OCI-LY7 (cell line): ENCODE results near the gene DLGAP1. TPM values are rescaled to one million over a fixed set of nuclear protein-coding genes. Genes with fewer than 3 reads are reported as not detected.
A peak's percentile ranks its signal among the peaks of the same experiment; 100 is the strongest.

Source experiments
- BruUV-seq: library from RNA; stranded (reverse); fragments of 400-500 nt; replicated peaks from 2 replicates; lab custom pipeline; 2021; lab: Mats Ljungman, UMichigan
- CTCF ChIA-PET: fragments of 300-600 bp; sonication (Branson Sonifier 250); formaldehyde crosslinking; loops from one replicate; lab custom pipeline; 2022; ENCODE audit warnings: antibody characterized with exemption; ENCODE audit not compliant: unreplicated experiment; lab: Charles Lee
- POLR2A ChIA-PET: fragments of 300-600 bp; sonication (Branson Sonifier 250); formaldehyde crosslinking; loops from one replicate; lab custom pipeline; 2022; ENCODE audit warnings: antibody characterized with exemption; lab: Charles Lee
- DNase-seq: peaks from one replicate; pipeline ENCODE4 v3.0.0-alpha.2; 2015; ENCODE audit warnings: low spot score
- H2AFZ ChIP-seq: fragments of 200-600 bp; sonication (generic), shearing (Covaris generic); 2 replicates; pipeline ENCODE4 v1.6.1; 2014; ENCODE audit warnings: mild to moderate bottlenecking, antibody characterized with exemption, low read length, moderate library complexity
- H3K27ac ChIP-seq: fragments of 200-600 bp; sonication (generic); 2 replicates; pipeline ENCODE4 v1.5.1; 2014; ENCODE audit warnings: mixed run types, low read depth, mild to moderate bottlenecking, moderate library complexity, low read length, inconsistent platforms; ENCODE audit not compliant: poor library complexity, severe bottlenecking
- H3K36me3 ChIP-seq: fragments of 200-600 bp; sonication (generic); 2 replicates; pipeline ENCODE4 v1.6.1; 2014; ENCODE audit warnings: mild to moderate bottlenecking, antibody characterized with exemption, low read length, moderate library complexity, mixed read lengths; ENCODE audit not compliant: insufficient read depth
- H3K4me1 ChIP-seq: fragments of 200-600 bp; sonication (generic); 2 replicates; pipeline ENCODE4 v1.5.1; 2014; ENCODE audit warnings: mild to moderate bottlenecking, low read length; ENCODE audit not compliant: insufficient read depth, poor library complexity, severe bottlenecking
- H3K4me2 ChIP-seq: fragments of 200-600 bp; sonication (generic); 2 replicates; pipeline ENCODE4 v1.6.1; 2014; ENCODE audit warnings: mild to moderate bottlenecking, low read length
- H3K4me3 ChIP-seq: fragments of 200-600 bp; sonication (generic); 2 replicates; pipeline ENCODE4 v1.5.1; 2014; ENCODE audit warnings: mild to moderate bottlenecking, low read depth, low read length; ENCODE audit not compliant: poor library complexity, severe bottlenecking
- H3K79me2 ChIP-seq: fragments of 200-600 bp; sonication (generic); 2 replicates; pipeline ENCODE4 v1.6.1; 2016; ENCODE audit warnings: low read depth, mild to moderate bottlenecking, low read length, moderate library complexity, mixed read lengths; ENCODE audit not compliant: insufficient read depth
- H3K9me2 ChIP-seq: fragments of 200-600 bp; sonication (generic); 2 replicates; pipeline ENCODE4 v1.6.1; 2016; ENCODE audit warnings: mild to moderate bottlenecking, low read length, mixed read lengths; ENCODE audit not compliant: insufficient read depth
- H3K9me3 ChIP-seq: fragments of 200-600 bp; sonication (generic); 2 replicates; pipeline ENCODE4 v1.6.1; 2014; ENCODE audit warnings: mild to moderate bottlenecking, mixed run types, low read length, mixed read lengths
- H4K20me1 ChIP-seq: fragments of 200-600 bp; sonication (generic); 2 replicates; pipeline ENCODE4 v1.6.1; 2014; ENCODE audit warnings: mild to moderate bottlenecking, antibody characterized with exemption, low read length, moderate library complexity, mixed read lengths; ENCODE audit not compliant: insufficient read depth
- EZH2phosphoT487 ChIP-seq: fragments of 200-600 bp; sonication (generic); IDR thresholded peaks from 2 replicates; pipeline ENCODE4 v1.6.1; 2018; ENCODE audit warnings: low read depth, borderline replicate concordance, mild to moderate bottlenecking, mixed run types, antibody characterized with exemption, low read length, moderate library complexity, mixed read lengths
- intact Hi-C: fragments of 100-400 bp; cut with micrococcal nuclease; formaldehyde crosslinking; loops from one replicate; pipeline ENCODE4 v1.10.0; 2022; ENCODE audit not compliant: unreplicated experiment
- total RNA-seq, 2 experiments: library from RNA; depleted of rRNA in 1 of 2; stranded (reverse); fragments of >200 nt in 1 of 2; shearing (Covaris generic) in 1 of 2; gene quantifications; 2 replicates each; pipeline ENCODE4 v1.2.3, GENCODE V29; 2014 to 2022
- TF ChIP-seq, protein P1 (sequence below): fragments of 200-600 bp; sonication (generic); conservative IDR thresholded peaks from 2 replicates; pipeline ENCODE4 v1.5.1; 2014; ENCODE audit warnings: mild to moderate bottlenecking, antibody characterized with exemption, low read length, moderate library complexity, mixed read lengths

DLGAP1 gene
- total RNA-seq, 2 experiments from 2014 or later, result 0.22 TPM; not detected in 1

DNA sequence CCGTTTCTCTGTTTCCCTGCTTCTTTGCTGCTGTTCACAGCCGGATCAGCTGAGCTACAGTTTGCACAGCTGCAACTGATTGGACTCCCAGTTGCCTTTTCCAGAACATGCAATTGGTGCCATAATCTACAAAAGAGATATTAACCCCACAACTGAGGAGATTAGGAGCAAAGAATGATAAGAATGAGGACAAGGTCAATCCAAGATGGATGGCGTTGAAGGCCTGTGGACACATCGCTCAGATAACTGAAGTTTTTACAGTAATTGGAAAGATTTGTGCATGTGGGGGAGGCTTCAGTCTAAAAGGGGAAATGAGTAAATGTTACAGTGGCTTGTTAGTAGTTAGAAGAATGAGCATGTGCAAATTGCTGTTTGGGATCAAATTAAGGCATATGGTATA lies 741.9 kb downstream of the DLGAP1 start:
- intact Hi-C loops, result no loop called here
- Histone ChIP-seq H2AFZ (peak overlapping the region; percentile 85; the same call in 1 of the 2 replicates), H3K9me3 (no peaks in the 10 kb centered on the region), H3K36me3 (no peaks in the 10 kb centered on the region), H3K4me2 (peak overlapping the region; percentile 43), H3K9me2 (no peaks in the 10 kb centered on the region), H3K27ac (peak overlapping the region; percentile 39), H4K20me1 (no peaks in the 10 kb centered on the region), H3K4me1 (peaks cover 86% of the 10 kb centered on the region), H3K4me3 (no peak overlapping the region), H3K79me2 (no peaks in the 10 kb centered on the region)
- ChIA-PET CTCF (interaction anchor here (0.9 kb wide), 1 partner anchor 47 kb away, joined by 3 read pairs; no protein-coding TSS in a partner anchor), POLR2A (interaction anchor here (0.9 to 1.4 kb wide), 4 partner anchors 11 to 589 kb away, joined by 3 read pairs; no protein-coding TSS in a partner anchor)
- BruUV-seq, result no TSS peak
- TF ChIP-seq EZH2phosphoT487, result no peak
- TF ChIP-seq, protein P1, sequence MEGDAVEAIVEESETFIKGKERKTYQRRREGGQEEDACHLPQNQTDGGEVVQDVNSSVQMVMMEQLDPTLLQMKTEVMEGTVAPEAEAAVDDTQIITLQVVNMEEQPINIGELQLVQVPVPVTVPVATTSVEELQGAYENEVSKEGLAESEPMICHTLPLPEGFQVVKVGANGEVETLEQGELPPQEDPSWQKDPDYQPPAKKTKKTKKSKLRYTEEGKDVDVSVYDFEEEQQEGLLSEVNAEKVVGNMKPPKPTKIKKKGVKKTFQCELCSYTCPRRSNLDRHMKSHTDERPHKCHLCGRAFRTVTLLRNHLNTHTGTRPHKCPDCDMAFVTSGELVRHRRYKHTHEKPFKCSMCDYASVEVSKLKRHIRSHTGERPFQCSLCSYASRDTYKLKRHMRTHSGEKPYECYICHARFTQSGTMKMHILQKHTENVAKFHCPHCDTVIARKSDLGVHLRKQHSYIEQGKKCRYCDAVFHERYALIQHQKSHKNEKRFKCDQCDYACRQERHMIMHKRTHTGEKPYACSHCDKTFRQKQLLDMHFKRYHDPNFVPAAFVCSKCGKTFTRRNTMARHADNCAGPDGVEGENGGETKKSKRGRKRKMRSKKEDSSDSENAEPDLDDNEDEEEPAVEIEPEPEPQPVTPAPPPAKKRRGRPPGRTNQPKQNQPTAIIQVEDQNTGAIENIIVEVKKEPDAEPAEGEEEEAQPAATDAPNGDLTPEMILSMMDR, result no peak
- peak; percentile 39 for DNase-seq

DNA sequence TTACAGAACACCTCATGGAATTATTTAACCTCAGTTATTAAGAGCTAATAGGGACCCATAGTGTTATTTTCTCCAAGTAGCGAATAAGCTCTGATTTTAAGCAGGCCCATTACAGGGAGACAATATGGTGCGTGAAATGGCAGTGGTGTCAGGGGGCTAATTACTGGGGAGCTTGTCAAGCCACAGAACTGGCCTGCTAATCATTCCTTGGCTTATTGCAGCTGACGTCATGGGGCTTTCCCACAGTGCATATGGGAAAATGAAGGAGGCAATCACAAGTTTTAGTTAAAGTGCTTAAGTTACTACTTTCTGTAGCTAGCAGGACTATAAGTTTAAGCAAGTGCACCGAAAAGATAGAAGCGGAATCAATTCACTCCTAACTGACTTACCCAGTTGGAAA lies 742.6 kb downstream of the DLGAP1 start:
- no peak for DNase-seq
- H3K4me3 ChIP-seq, result no peak overlapping the region
- TF ChIP-seq, protein P1, result no peak
- TF ChIP-seq EZH2phosphoT487, result no peak
- intact Hi-C loops, result no loop called here
- no peaks in the 10 kb centered on the region for H3K79me2 ChIP-seq
- no TSS peak for BruUV-seq
- H3K36me3 ChIP-seq, result no peaks in the 10 kb centered on the region
- CTCF ChIA-PET, result interaction anchor here (0.9 kb wide), 1 partner anchor 46 kb away, joined by 3 read pairs; no protein-coding TSS in a partner anchor
- H4K20me1 ChIP-seq, result no peaks in the 10 kb centered on the region
- H3K9me2 ChIP-seq, result no peaks in the 10 kb centered on the region
- H3K27ac ChIP-seq, result peak overlapping the region; percentile 39
- no peaks in the 10 kb centered on the region for H3K9me3 ChIP-seq
- peak overlapping the region; percentile 43 for H3K4me2 ChIP-seq
- POLR2A ChIA-PET, result interaction anchor here (0.5 to 1.4 kb wide), 5 partner anchors 11 to 765 kb away, joined by 3 read pairs; no protein-coding TSS in a partner anchor
- H3K4me1 ChIP-seq, result peaks cover 79% of the 10 kb centered on the region
- peak overlapping the region; percentile 85; the same call in 1 of the 2 replicates for H2AFZ ChIP-seq

GRCh38 chr18:3710712-3711301 lies 744.3 kb downstream of the DLGAP1 start:
- CTCF ChIA-PET, result no interaction called here
- H3K36me3 ChIP-seq, result no peaks in the 10 kb centered on the region

More at GRCh38 chr18:3710712-3711301, 744.3 kb downstream of the DLGAP1 start:
- H2AFZ ChIP-seq, result peak overlapping the region; percentile 76
- no peak overlapping the region for H3K27ac ChIP-seq
- no peaks in the 10 kb centered on the region for H4K20me1 ChIP-seq
- POLR2A ChIA-PET, result interaction anchor here (0.6 to 1.2 kb wide), 3 partner anchors 16 to 228 kb away, joined by 3 to 6 read pairs (median 4); no protein-coding TSS in a partner anchor
- BruUV-seq, result no TSS peak
- intact Hi-C loops, result no loop called here
- TF ChIP-seq EZH2phosphoT487, result no peak
- TF ChIP-seq, protein P1, result no peak; the same call in 1 of the 2 replicates
- no peak overlapping the region for H3K4me3 ChIP-seq
- no peaks in the 10 kb centered on the region for H3K9me3 ChIP-seq
- peak; percentile 20 for DNase-seq
- H3K9me2 ChIP-seq, result no peaks in the 10 kb centered on the region
- H3K79me2 ChIP-seq, result no peaks in the 10 kb centered on the region
- peaks cover 62% of the 10 kb centered on the region for H3K4me1 ChIP-seq
- peak overlapping the region; percentile 21; the same call in 1 of the 2 replicates for H3K4me2 ChIP-seq
